Stimulated activated CD4-positive, alpha-beta T cell treated with anti-CD3 and anti-CD28 coated beads, Interleukin-12 subunit alpha, Interleukin-12 subunit beta, amount 100 ng/mL, for 48 hours (primary cell): ENCODE data around the gene TUBB1.
"Not testable (repeated sequence)": the region's sequence is repeated elsewhere in the genome, so short reads cannot be mapped to it uniquely, and the experiment has no call there.

Experiments used
- DNase-seq, 3 donors: peaks; one replicate each; pipeline ENCODE4 v3.0.0-alpha.2; 2020; ENCODE audit warnings: low read depth in 2 of 3, low spot score in 1 of 3

Gene TUBB1

GRCh38 chr20:59019217-59019616 is at the start of gene TUBB1:
Gene TUBB1 (plus strand): TSS chr20:59019429. CDS start chr20:59019523, 94 bp downstream.
- DNase-seq = no peak

GRCh38 chr20:58969439-58969838 is 49.8 kb upstream of the TUBB1 start:
- DNase-seq = no peak

DNA sequence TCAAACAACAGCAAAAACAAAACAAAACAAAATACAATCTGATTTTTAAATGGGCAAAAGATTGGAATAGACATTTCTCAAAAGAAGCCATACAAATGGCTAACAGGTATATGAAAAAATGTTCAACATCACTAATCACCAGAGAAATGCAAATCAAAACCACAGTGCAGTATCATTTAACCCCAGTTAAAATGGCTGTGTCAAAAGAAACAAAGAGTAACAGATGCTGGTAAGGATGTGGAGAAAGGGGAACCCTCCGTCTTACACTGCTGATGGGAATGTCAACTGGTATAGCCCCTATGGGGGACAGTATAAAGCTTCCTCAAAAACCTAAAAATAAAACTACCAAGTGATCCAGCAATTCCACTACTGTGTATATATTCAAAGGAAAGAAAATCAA is 49.1 kb upstream of the TUBB1 start:
- DNase-seq = no peak

GRCh38 chr20:58971429-58971828 is 47.8 kb upstream of the TUBB1 start:
- DNase-seq = no peak

DNA sequence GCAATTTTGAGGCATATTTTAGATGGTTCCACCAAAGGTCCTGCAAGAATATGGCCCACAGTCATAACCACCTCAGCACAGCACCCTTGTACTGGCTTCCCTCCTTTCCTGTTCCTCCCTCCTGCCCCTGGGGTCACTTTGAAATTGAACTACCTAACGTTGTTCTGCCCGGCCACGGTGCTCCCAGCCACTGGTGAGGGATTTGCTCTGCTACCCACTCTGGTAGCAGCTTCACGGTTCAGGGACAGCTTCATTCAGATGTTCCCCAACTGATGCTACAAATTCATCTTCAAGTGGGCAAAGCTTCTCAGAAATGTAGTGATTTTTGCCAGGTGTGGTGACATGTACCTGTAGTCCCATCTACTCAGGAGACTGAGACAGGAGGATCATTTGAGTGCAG is 46.0 kb upstream of the TUBB1 start:
- no peak for DNase-seq

DNA sequence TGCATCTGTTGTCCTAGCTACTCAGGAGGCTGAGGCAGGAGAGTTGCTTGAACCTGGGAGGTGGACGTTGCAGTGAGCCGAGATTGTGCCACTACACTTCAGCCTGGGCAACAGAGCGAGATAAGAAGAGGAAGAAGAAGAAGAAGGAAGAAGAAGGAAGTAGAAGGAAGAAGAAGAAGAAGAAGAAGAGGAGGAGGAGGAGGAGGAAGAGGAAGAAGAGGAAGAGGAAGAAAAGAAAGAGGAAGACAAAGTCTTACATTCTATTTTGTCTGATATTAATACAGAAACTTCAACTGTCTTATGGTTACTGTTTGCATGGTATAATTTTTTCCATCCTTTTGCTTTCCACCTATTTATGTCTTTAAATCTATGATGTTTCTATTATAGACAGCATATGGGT is 45.4 kb upstream of the TUBB1 start:
- DNase-seq = no peak

DNA sequence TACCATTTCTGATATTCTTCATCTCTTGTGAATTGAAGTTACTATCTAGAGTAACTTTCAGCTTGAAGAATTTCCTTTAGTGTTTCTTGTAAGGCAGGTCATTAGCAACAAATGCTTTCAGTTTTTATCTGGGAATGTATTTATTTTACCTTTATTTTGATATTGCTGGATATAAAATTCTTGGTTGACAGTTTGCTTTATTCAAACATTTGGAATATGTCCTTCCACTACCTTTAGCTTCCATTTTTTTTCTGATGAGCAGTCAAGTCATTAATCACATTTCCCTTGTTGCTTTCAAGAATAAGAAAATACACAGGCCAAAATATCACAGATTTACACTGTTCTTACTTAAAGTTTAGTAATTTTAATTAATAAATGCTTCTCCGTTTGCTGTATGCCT is 43.9 kb upstream of the TUBB1 start:
- DNase-seq = no peak

- DNase-seq = no peak
Measured at GRCh38 chr20:58976061-58976730, 43.0 kb upstream of the TUBB1 start.

DNA sequence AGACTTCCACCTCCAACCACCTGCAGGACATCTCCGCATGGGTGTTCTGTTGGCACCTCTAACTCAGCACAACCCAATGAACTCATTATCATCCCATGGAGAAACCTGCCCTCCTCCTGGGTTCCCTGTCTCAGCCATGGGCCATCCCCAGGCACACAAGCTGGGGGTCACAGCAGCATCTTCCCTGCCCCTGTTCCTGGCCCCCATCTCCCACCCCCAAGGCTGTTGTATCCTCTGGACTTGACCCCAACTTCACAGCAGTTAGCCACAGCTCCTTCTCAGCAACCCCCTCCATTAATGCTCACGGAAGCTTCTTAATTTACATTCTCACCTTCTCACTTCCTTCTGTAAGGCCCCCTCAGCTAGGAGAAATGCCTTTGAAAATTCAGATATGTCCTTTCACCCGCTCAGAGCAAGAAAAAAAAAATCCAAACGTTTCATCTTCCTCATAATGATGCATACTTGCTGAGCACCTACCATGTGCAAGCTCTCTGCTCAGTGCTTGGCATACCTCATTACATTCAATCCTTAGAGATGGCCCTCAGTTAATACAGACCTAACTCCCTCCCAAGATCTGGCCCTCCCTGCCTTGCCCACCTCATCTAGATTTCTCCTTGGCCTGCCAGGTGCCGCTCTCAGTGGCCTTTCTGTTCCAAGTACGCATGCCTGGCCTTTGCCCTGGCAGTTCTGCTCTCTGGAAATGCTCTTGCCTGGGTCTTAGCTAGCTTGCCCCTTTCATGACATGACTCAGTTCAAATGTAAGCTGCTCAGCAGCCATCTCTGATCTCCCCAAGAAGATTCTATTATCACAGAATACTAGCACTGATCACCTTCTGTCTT is 40.7 kb upstream of the TUBB1 start:
- DNase-seq = no peak

- peak; percentile 65 to 88 (median 86) for DNase-seq
Measured at GRCh38 chr20:58980711-58981627, 38.3 kb upstream of the TUBB1 start, which contains the start of gene NELFCD. Gene NELFCD (plus strand): TSS chr20:58981256. CDS start chr20:58981310, 54 bp downstream.

- DNase-seq = no peak
Measured at GRCh38 chr20:58981628-58982364, 37.4 kb upstream of the TUBB1 start.

GRCh38 chr20:58982406-58983114 is 36.7 kb upstream of the TUBB1 start:
- DNase-seq = no peak

- DNase-seq = not testable (repeated sequence)
Measured at GRCh38 chr20:58983115-58983468, 36.1 kb upstream of the TUBB1 start.

DNA sequence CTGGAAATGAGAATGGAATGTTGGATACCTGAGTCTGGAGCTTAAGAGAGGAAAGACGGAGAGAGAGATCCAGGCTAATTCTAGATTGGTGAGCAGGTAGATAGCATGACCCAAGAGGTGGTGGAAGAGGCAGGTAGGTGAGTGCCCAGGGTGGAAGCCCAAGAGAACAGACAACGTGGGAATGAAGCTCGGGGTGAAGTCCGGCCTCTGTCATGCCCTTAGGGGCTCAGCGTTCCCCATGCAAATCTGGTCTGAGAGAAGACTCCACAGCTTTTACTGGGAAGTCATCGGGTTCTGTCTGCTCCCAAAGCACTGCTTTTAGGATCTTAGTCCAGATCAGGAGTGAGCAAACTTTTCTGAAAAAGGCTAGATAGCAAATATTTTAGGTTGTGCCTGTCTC is 34.5 kb upstream of the TUBB1 start:
- no peak for DNase-seq

DNA sequence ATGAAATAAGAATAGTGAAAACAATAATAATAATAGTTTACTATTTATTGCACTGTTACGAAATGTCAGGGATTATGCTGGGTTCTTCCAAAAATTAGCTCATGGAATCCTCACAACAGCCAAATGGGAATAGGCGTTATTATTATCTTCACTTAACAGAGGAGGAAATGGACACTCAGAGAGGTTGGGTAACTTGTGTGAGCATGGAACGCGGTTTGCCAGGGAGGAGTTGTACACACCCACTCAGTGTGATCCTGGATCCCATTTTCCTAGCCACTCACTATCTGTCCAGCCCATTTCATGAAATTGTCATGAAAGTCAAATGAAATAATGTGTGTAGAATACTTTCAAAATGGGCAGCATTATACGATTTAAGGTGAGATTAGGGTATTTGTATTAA is 33.6 kb upstream of the TUBB1 start:
- DNase-seq = no peak

- DNase-seq = no peak
Measured at GRCh38 chr20:58986286-58986967, 32.8 kb upstream of the TUBB1 start.

DNA sequence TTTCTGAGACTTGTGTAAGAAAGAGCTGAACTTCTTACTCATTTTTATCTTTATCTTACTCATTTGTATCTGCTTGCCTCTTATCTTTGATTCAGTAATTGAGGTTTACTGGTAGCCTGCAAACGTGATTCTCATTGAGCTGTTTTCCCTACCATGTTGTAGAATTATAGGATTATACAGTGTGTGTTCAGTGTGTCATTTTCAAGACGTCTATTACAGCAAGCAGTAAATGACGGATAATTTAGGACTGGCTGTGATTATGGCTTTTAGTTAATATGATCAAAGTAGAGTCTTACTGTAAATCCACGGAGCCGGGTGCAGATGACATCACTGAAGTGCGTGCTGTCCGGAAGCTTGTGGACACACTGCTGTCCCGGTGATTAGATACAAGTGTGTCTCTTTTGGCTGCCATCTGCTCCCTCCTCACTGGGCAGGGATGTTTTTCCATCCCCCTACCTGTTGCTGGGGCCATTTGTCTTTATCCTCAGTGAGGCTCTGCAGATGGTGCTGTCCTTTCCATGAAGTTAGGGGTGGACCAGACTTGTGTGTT is 32.2 kb upstream of the TUBB1 start:
- DNase-seq = no peak

DNA sequence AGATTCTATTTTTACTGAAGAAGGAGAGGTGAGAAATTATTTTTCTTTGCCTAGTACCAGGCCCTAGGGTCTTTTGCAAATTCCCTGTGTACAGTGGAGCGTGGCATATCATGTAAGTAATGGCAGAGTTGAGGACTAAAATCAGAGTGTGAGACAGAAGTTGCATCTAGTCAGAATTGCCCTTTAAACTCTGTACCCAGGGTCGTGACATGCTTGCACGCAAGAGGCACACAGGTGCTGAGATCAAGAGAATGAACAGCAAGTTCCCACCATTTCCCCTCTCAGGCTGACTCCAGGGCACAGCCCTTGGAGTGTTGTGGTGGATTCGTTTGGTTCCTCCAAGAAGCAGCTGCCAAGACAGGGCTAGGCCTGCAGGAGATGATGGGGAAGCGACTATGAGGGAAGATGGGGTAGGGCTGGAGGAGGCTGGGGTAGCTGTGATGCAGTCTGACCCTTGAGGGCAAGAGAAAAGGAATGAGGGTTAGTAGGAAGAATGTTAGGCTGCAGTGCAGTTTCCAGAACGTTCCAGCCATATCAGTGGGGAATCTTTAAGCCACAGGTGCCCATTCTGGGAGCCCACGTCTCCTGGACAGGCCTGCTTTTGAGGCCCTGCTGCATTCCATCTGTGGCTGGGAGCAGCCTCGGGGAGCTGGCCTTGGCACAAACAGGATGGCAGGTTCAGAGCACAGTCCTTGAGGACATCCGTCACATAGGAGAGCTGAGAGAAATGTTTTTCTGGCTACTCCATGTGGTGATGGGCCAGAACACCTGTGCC is 31.3 kb upstream of the TUBB1 start:
- DNase-seq = no peak

GRCh38 chr20:58988565-58988882 is 30.7 kb upstream of the TUBB1 start:
- DNase-seq = no peak
